ENCODE results near the gene TSPO. TPM values are rescaled to one million over a fixed set of nuclear protein-coding genes. Genes with fewer than 3 reads are reported as not detected.

Gene TSPO
- polyA plus RNA-seq, 1 donor (not counting 4 experiments of a cell fraction or from before 2014, with no cell fraction given) = 139 TPM

DNA sequence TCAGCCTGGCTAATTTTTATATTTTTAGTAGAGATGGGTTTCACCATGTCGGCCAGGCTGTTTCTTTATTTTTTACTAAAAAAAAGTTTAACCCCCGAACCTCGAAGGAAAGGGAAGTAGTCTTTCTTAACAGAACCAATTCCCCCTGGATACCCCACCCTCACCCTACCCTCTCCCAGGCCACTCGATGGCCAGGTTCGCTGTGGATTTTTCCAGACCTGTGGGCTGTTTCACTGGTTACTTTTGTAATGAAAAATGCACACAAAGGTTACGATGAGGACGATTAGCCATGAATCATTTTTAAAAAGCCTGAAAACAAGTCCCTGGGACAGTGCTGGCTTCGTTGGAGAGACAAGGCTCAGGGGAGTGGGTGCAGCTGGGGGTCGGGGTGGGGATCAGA lies 2.5 kb downstream of the TSPO start:
- no peak overlapping the region for H3K4me3 ChIP-seq (ENCODE audit: control insufficient read depth in 2 of 3, extremely low read depth in 1 of 3, insufficient read depth in 2 of 3, low read depth in 1 of 3, low read length in 3 of 3)
- TF ChIP-seq CTCF (optimal IDR thresholded peaks at IDR 0.05 in 1 of 3, IDR thresholded peaks at IDR 0.05 in 1 of 3, conservative IDR thresholded peaks at IDR 0.05 in 1 of 3; ENCODE audit: extremely low read depth in 1 of 3, insufficient read depth in 2 of 3, low read length in 3 of 3) (no peak), EZH2 (IDR thresholded peaks at IDR 0.05; ENCODE audit: low read length) (no peak)
- no peaks in the 10 kb centered on the region for H3K9me3 ChIP-seq (ENCODE audit: control insufficient read depth, low read depth, low read length)
- H3K4me1 ChIP-seq (ENCODE audit: control insufficient read depth, extremely low read depth, insufficient read depth, low read length) = peaks cover 16% of the 10 kb centered on the region
- H2AFZ ChIP-seq (ENCODE audit: control insufficient read depth, low read length) = no peak overlapping the region
- no peak overlapping the region for H3K27ac ChIP-seq (ENCODE audit: control insufficient read depth, insufficient read depth, low read length)
- H3K79me2 ChIP-seq (ENCODE audit: control insufficient read depth, insufficient read depth, low read length) = peaks cover 71% of the 10 kb centered on the region
- H3K36me3 ChIP-seq (ENCODE audit: control insufficient read depth in 2 of 2, extremely low read depth in 1 of 2, insufficient read depth in 2 of 2, low read length in 2 of 2) = peaks cover 12 to 20% of the 10 kb centered on the region in 2 experiments
- no peaks in the 10 kb centered on the region for H3K27me3 ChIP-seq (ENCODE audit: control insufficient read depth, extremely low read depth, insufficient read depth, low read length)
- H3K4me2 ChIP-seq (ENCODE audit: control insufficient read depth, extremely low read depth, insufficient read depth, low read depth, low read length) = no peak overlapping the region
- no peak for DNase-seq (ENCODE audit: low read depth, low spot score)
- no peak for FAIRE-seq
- H4K20me1 ChIP-seq (ENCODE audit: control insufficient read depth, extremely low read depth, insufficient read depth, low read length) = peaks cover 27% of the 10 kb centered on the region
- peaks cover 6% of the 10 kb centered on the region for H3K9me1 ChIP-seq (ENCODE audit: control insufficient read depth, extremely low read depth, insufficient read depth, low read length)
- dilution Hi-C loops (cut with MboI; ENCODE audit: extremely low pct_ligation_motif_present, low sequenced_read_pairs) = no loop called here
- no peak overlapping the region for H3K9ac ChIP-seq (ENCODE audit: control insufficient read depth, extremely low read depth, insufficient read depth, low read length)

DNA sequence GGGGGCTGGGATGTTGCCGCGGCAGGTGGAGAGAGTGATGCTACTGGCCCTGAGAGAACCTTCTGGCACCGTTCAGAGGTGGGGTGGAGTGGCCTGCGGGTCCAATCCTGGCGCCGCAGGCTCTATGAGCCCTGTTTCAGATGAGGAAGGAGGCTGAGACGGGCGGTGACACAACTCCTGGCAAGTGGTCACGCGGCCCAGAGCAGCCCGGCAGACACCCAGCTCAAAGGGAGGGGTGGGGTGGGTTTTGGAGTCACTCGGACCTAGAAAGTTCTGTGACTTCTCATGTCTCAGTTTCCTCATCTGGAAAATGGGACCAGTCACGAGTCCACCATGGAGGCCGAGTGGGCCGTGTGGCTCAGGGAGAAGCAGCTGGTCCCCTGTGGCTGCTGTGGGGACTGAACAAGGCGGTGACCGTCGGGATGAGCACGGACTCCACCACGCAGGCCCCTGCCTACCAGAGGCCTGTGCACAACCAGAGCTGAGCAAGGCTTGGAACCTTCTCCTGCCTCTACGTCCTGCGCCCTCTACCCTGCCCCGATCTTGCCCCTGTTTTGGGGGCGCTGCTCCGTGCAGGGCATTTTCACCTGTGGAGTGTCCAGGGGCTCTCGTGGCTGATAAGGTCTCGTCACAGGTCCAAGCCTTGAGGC lies 3.7 kb downstream of the TSPO start:
- H3K4me2 ChIP-seq (ENCODE audit: control insufficient read depth, extremely low read depth, insufficient read depth, low read depth, low read length) = peak overlapping the region; percentile 37
- no peak overlapping the region for H3K9ac ChIP-seq (ENCODE audit: control insufficient read depth, extremely low read depth, insufficient read depth, low read length)
- H4K20me1 ChIP-seq (ENCODE audit: control insufficient read depth, extremely low read depth, insufficient read depth, low read length) = peaks cover 29% of the 10 kb centered on the region
- H3K4me1 ChIP-seq (ENCODE audit: control insufficient read depth, extremely low read depth, insufficient read depth, low read length) = peaks cover 16% of the 10 kb centered on the region
- DNase-seq (ENCODE audit: low read depth, low spot score) (no peak), FAIRE-seq (no peak)
- peaks cover 72% of the 10 kb centered on the region for H3K79me2 ChIP-seq (ENCODE audit: control insufficient read depth, insufficient read depth, low read length)
- dilution Hi-C loops (cut with MboI; ENCODE audit: extremely low pct_ligation_motif_present, low sequenced_read_pairs) = no loop called here
- peaks cover 8% of the 10 kb centered on the region for H3K9me1 ChIP-seq (ENCODE audit: control insufficient read depth, extremely low read depth, insufficient read depth, low read length)
- H2AFZ ChIP-seq (ENCODE audit: control insufficient read depth, low read length) = no peak overlapping the region
- H3K9me3 ChIP-seq (ENCODE audit: control insufficient read depth, low read depth, low read length) = no peaks in the 10 kb centered on the region
- peak overlapping the region in 1 of 3 experiments; percentile 26 for H3K4me3 ChIP-seq (ENCODE audit: control insufficient read depth in 2 of 3, extremely low read depth in 1 of 3, insufficient read depth in 2 of 3, low read depth in 1 of 3, low read length in 3 of 3)
- peaks cover 12 to 23% of the 10 kb centered on the region in 2 experiments for H3K36me3 ChIP-seq (ENCODE audit: control insufficient read depth in 2 of 2, extremely low read depth in 1 of 2, insufficient read depth in 2 of 2, low read length in 2 of 2)
- no peaks in the 10 kb centered on the region for H3K27me3 ChIP-seq (ENCODE audit: control insufficient read depth, extremely low read depth, insufficient read depth, low read length)
- H3K27ac ChIP-seq (ENCODE audit: control insufficient read depth, insufficient read depth, low read length) = no peak overlapping the region
- TF ChIP-seq CTCF (optimal IDR thresholded peaks at IDR 0.05 in 1 of 3, IDR thresholded peaks at IDR 0.05 in 1 of 3, conservative IDR thresholded peaks at IDR 0.05 in 1 of 3; ENCODE audit: extremely low read depth in 1 of 3, insufficient read depth in 2 of 3, low read length in 3 of 3) (no peak), EZH2 (IDR thresholded peaks at IDR 0.05; ENCODE audit: low read length) (no peak)
